Activated CD8-positive, alpha-beta memory T cell treated with anti-CD3 and anti-CD28 coated beads, Interleukin-2, amount 50 U/mL, for 4 hours (primary cell): ENCODE results near the gene MAP2K3.
"Not testable (repeated sequence)": the region's sequence is repeated elsewhere in the genome, so short reads cannot be mapped to it uniquely, and the experiment has no call there.

Source experiments
- DNase-seq: peaks from one replicate; pipeline ENCODE4 v3.0.0-alpha.2; 2020

The MAP2K3 gene

DNA sequence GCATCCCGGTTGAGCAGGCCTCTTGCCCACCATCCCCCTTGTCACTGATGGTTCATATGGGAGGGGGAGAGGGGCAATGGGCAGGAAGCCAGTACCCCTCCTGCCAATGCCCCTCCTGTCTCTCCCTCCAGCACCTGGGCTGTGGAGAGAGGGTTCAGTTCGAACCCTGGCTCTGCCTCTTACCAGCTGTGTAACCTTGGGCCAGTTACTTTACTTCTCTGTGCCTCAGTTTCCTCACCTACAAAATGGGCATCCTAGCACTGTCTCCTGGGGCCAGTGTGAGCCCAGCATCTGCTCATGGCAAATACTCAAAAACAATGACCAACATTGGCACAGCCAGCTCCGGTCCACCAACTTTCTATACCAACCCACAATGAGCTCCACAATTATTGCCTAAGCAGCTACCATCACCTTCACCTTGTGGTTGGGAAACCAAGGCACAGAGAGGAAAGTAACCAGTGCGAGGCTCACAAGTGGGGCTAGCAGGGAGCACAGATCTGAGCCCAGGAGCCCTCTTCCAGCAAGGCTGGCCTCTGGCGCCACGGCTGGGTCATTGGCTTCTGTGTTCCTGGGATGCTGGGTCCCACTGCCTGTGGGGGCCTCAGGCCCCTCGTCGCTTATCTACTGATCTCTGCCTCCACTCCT is 53.6 kb downstream of the MAP2K3 start:
- DNase-seq: not testable (repeated sequence)

DNA sequence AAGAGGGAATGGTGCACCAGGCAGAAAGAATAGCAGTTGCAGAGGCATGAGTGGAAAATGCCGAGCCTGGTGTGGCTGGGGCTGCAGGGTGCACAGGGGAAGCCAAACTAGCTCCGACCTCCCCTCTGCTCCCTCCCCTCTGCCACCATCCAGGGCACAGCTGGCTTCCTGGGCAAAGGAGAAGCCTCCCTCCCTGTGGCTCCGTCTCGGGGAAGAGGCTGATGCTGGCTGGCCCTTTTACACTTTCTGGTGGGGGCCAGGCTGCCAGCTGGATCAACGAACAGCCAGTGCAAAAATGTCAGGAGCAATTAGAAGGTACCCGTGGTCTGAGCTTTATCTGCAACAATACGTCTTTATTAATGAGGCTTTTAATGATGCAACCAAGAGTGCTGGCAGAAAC is 54.5 kb downstream of the MAP2K3 start:
- no peak for DNase-seq

DNA sequence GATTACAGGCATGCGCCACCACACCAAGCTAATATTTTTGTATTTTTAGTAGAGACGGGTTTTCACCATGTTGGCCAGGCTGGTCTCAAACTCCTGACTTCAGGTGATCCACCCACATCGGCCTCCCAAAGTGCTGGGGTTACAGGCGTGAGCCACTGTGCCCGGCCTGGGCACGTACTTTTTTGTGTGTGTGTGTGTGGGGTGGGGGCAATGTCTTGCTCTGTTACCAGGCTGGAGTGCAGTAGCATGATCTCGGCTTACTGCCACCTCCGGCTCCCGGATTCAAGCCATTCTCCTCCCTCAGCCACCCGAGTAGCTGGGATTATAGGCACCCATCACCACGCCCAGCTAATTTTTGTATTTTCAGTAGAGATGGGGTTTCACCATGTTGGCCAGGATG is 55.1 kb downstream of the MAP2K3 start:
- DNase-seq: not testable (repeated sequence)

GRCh38 chr17:21340407-21340806 is 55.9 kb downstream of the MAP2K3 start:
- DNase-seq: not testable (repeated sequence)

DNA sequence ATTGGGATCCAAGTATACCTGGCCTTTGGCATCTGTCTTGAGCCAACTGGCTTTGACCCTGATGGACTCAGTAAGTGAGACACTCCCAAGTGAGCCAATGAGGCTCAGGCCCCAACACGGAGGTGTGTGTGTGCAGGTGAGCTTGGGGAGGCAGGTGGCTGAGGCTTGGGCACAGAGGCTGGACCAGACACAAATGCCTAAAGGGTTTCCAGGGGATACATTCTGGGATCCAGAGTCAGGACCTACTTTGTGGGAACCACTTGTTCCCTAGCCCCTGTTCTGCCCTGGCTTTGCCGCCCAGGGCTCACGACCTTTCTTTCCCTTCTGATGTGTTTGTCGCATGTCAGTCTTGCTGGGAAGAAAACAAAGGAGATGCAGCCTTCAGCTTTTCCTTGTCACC is 56.8 kb downstream of the MAP2K3 start:
- not testable (repeated sequence) for DNase-seq

- DNase-seq: not testable (repeated sequence)
Measured at GRCh38 chr17:21341925-21342540, 57.5 kb downstream of the MAP2K3 start.

DNA sequence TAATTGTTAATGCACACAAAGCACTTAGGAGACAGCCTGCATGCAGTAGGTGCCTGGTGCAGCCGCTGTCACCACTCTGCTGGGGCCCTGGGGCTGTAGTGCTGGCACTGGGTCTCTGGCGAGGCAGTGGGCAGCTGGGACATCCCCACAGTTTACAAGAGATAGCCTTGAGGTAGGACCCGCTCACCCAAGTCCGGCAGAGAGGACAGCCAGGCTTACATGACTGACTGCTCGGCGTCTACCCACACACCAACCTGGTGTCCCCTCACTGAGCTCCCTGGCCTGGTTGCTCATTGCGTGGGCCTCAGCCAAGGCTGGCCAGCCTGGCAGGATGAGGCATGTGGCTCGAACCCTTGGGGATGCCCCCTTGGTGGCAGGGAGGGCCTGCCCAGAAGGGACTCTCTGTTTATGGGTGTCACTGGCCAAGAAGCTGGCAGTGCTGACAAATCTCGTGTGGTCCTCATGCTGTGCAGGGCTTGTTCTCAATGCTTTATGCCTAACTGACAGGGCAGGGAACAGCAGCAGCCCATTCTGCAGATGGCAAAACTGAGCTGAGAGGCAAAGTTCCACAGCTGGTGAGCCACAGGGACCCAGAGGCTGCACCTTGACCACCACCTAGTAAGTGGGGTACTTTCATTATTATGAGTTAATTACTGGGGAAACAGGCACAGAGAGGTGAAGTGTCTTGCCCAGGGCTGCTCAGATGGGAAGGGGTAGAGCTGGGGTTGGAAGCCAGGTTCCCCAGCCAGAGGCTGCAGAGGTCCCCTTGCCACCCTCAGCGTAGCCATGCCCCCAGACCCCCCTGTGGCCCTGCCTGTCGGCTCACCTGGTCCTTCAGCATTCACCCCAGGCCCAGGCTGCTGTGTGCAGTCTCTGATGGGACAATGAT is 58.8 kb downstream of the MAP2K3 start:
- not testable (repeated sequence) for DNase-seq

DNA sequence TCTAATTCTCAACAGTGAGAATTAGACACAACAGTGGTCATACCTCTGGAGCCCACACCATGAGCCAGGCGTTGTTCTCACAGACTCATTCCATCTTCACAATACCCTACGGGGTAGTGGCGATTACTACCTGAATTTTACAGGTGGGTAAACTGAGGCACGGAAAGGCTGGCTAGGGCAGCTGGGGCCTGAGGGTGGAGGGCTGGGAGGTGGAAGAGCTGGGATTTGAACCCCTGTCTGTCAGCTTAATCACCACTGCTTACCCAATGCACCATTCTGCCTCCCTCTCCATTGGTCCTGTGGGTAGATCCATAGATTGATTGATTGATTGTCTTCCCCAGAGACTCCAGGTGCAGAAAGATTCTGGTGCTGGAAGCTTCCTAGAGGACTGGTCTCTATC is 60.3 kb downstream of the MAP2K3 start:
- DNase-seq: not testable (repeated sequence)

DNA sequence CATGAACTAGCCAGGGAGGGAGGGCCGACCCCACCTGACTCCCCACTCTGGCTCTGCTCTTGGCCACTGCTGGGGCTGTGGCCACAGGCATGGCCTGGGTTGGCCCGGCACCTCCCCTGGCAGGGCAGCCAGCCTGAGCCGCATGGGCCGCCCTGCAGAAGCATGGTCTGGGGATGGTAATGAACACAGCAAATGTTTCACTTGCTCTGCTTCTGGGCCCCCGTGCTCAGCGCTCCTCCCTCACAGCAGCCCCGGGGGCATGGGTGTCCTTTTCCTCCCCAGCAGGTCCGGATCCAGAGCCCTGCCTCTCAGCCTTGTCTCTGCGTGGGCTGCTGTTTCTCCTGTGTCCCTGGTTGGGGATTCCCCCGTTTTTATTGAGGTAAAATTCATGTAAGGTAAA is 60.7 kb downstream of the MAP2K3 start:
- no peak for DNase-seq

DNA sequence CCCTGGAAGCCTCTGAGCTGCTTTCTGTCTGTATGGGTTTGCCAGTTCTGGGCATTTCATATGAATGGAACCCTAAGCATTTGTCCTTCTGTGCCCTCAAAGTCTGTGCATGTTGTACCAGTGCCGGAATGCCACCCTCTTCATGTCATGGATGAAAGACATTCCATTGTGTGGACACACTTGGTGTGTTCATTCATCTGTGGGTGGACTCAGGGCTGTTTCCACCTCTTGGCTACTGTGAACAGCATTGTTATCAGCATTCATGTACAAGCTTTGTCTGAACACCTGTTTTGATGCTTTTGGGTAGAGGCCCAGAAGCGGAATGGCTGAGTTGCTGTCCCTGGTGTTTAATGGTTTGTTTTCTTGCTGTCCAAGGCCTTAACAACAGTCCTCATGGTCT is 61.6 kb downstream of the MAP2K3 start:
- DNase-seq: not testable (repeated sequence)

- DNase-seq: not testable (repeated sequence)
Measured at GRCh38 chr17:21346651-21347250, 62.2 kb downstream of the MAP2K3 start.

- DNase-seq: not testable (repeated sequence)
Measured at GRCh38 chr17:21347660-21348059, 63.1 kb downstream of the MAP2K3 start.

- DNase-seq: not testable (repeated sequence)
Measured at GRCh38 chr17:21348081-21348925, 63.8 kb downstream of the MAP2K3 start.

DNA sequence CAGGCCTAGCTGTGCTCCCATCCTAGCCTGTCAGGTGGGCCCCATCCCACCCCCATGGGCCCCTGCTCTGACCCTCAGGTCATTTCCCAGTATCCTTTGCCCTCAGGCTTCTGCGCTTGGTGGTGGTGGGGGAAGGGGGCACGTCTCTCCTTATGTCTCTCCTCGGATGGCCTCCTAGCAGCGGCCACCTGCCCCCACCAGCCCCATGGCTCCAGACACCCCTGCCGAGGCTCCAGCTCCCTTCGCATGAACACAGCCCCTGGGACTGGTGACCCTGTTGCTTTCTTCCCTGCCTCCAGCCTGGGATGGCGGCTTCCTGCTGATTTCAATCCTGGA is 64.4 kb downstream of the MAP2K3 start:
- not testable (repeated sequence) for DNase-seq

DNA sequence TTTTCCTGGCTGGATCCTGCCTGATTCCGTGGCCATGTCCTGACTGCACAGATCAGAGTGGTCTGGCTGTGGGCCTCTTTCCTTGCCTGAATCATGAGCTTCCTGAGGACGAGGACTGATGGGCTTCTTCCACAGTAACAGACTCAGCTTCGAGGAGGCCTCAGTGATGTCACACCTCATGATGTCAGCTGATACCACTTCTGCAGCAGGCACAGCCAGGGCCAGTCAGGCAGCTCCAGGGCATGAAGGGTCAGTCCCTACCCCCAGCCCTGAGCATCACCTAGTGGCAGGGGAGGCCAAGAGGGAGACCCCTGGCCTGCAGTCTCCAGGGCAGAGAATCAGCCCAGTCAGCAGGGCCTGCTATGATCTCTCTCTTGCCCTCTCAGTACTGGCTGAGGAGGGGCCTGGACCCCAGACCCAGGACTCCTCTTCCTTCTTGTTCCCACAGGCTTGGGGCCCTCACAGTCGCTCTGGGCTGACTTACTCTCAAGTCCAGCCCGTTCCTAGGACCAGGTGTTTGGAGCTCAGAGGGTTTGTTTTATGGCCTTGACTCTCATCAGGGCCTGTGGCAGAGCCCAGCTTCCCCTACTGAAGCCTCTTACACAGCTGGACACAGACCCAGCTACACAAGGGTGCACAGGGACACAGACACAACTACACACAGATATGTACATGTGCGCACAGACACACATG is 65.0 kb downstream of the MAP2K3 start:
- DNase-seq: not testable (repeated sequence)

DNA sequence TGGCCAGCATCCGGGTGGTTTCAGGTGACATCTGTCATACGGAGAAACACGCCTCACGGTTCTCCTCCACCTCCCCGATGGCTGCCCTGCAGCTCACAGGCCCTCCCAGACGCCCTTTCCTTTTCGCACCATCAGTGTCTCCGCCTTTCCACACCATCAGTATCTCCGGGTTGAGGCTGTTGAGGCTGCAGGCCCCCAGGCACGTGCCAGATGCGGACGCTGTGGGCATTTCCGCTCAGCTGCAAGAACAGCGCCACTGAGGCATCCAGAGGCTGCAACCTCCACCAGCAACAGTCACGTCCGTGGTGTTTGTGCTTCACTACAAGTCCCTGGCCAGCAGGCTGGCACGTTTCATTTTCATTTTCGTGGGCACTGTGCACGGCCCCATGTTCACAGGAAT is 66.0 kb downstream of the MAP2K3 start:
- DNase-seq: not testable (repeated sequence)

GRCh38 chr17:21351366-21352065 is 67.0 kb downstream of the MAP2K3 start:
- no peak for DNase-seq

- DNase-seq: no peak
Measured at GRCh38 chr17:21352221-21352980, 67.9 kb downstream of the MAP2K3 start.

DNA sequence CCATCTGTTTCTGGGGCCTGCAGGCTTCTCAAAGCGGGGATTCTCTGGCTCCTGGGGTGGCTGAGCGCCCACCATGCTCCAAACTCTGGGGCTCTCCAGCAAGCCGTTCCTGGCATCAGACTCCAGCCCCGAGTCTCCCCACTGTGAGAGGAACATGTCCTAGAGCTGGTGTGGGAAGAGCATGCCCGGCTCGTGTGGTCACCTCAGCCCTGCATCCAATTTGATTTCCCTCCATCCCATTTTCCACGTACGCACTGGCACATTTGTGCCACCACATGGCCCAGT is 68.4 kb downstream of the MAP2K3 start:
- DNase-seq: no peak

DNA sequence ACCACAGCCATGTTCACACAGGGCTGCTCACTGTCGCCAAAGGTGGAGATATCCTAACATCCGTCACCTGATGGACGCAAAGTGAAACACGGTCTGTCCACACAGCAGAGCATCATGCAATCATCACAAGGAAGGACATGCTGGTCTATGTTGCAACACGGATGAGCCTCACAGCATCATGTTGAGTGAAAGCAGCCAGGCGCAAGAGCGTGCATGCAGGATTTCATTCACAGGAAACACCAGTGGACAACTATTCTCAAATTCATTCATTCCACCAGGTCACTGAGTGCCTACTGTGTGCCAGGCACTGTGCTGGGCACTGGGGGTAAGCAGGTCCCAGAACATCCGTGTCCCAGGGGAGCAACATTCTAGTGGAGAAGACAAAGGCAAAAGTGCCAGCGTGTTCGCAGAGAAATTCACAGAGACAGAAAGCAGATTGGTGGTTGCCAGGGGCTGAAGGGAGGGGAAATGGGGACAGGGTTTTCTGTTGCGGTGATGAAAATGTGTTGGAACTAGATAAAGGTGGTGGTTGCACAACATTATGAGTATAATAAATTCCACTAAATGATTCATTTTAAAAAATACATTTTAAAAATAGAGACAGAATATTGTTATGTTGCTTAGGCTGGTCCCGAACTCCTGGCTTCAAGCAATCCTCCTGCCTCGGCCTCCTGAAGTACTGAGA is 69.0 kb downstream of the MAP2K3 start:
- no peak for DNase-seq
